Pancreas (tissue), 10 donors: ENCODE results near the gene KRT13. TPM values are rescaled to one million over a fixed set of nuclear protein-coding genes. Genes with fewer than 3 reads are reported as not detected.

ENCODE experiments used
- ATAC-seq, 4 donors: fragments of 200-7000 bp; cut with Tn5 transposase; one replicate each; pipeline versions ENCODE4 v1.8.0 to v1.9.1; 2020; ENCODE audit warnings: mild to moderate bottlenecking in 4 of 4, moderate library complexity in 4 of 4
- DNase-seq, 6 donors: peaks; one replicate each; pipeline ENCODE4 v3.0.0-alpha.2; 2020
- FAIRE-seq: peaks from 2 replicates; lab custom pipeline; 2012; peaks lifted over from hg19 to GRCh38; lab: Jason Lieb, UNC
- H3K27ac ChIP-seq, 4 donors: fragments of 200-600 bp; sonication (generic); 1 replicate in 3 of 4; 2 replicates in 1 of 4; pipeline versions ENCODE4 v1.5.0 to v1.8.0; 2020
- H3K27me3 ChIP-seq, 4 donors: fragments of 200-600 bp; one replicate each; pipeline ENCODE4 v1.8.0; 2021
- H3K36me3 ChIP-seq, 3 donors: fragments of 200-600 bp; sonication (generic) in 1 of 3; one replicate each; pipeline versions ENCODE4 v1.5.0 to v1.8.0; 2020 to 2021
- H3K4me1 ChIP-seq, 3 donors: fragments of 200-600 bp; one replicate each; pipeline ENCODE4 v1.8.0; 2021
- H3K4me3 ChIP-seq, 4 donors: fragments of 200-600 bp; sonication (generic) in 2 of 4; one replicate each; pipeline versions ENCODE4 v1.5.0 to v1.8.0; 2020 to 2021
- H3K9me3 ChIP-seq, 4 donors: fragments of 200-600 bp; one replicate each; pipeline ENCODE4 v1.8.0; 2021
- CTCF ChIP-seq, 4 donors: fragments of 200-600 bp; sonication (generic) in 3 of 4; IDR thresholded peaks; one replicate each; pipeline versions ENCODE4 v1.5.0 to v1.8.0; 2021; ENCODE audit warnings: antibody characterized with exemption in 4 of 4
- WGBS, 2 donors: extraction: QIAGEN DNeasy Blood & Tissue Kit; methylation state at CpG; one replicate each; pipeline ENCODE4 v1.1.7; 2013; 5-methylcytosine and 5-hydroxymethylcytosine counted together
- intact Hi-C, 3 donors: fragments of 100-400 bp; cut with DNase I; formaldehyde crosslinking; loops; one replicate each; pipeline versions ENCODE4 v1.11.1 to v1.14.2; 2022
- polyA plus RNA-seq, 2 donors: library from polyadenylated mRNA; stranded (reverse); fragments of 200-250 nt; gene quantifications; one replicate each; pipeline ENCODE4 v1.2.3, GENCODE V29; 2013
- total RNA-seq, 6 donors: library from RNA; stranded (reverse); fragmentation: NEBNext Ultra II Directional in 4 of 6; extraction: Animal tissue kit (Norgen Biotek cat#: 25700) in 4 of 6; gene quantifications; one replicate each; pipeline versions ENCODE4 v1.2.1 to v1.2.4, GENCODE V29; 2021 to 2023
- donor health status: healthy with polysubstance abuse.
- donor health status: DM: no; HTN: no; CAD: no; lungs with moderate emphysema.
- donor health status: DM: no; HTN: no; CAD: no.
- donor health status: control.
- donor health status: control.
- donor health status: Bipolar disorder and iron deficiency.
- donor health status: DM: yes; HTN: yes; CAD: no.
- donor health status: DM: no; HTN: no; CAD: no.
- donor health status: DM: no; HTN: no; CAD: no.
- donor health status: DM: yes; HTN: yes; CAD: no.

The KRT13 gene
- total and polyA plus RNA-seq, 8 donors, result 0.39 to 11.9 (median 5.3) TPM; not detected in 5

GRCh38 chr17:41476866-41477815, 28.3 kb downstream of the KRT13 start:
- intact Hi-C loops, result no loop called here
- Histone ChIP-seq H3K4me3 (no peak overlapping the region), H3K27ac (no peak overlapping the region), H3K9me3 (no peaks in the 10 kb centered on the region), H3K36me3 (no peaks in the 10 kb centered on the region), H3K27me3 (no peaks in the 10 kb centered on the region), H3K4me1 (no peaks in the 10 kb centered on the region)
- no peak for DNase-seq
- WGBS, 2 donors, result 77 to 86% methylated on average over 22 of the region's 22 CpGs
- no peak for TF ChIP-seq CTCF (IDR thresholded peaks at IDR 0.05)
- no peak for ATAC-seq
- FAIRE-seq, result no peak

GRCh38 chr17:41475421-41475820, 30.0 kb downstream of the KRT13 start:
- no peak overlapping the region for H3K27ac ChIP-seq
- DNase-seq (no peak), ATAC-seq (no peak), FAIRE-seq (no peak)
- H3K9me3 ChIP-seq, result no peaks in the 10 kb centered on the region
- 83 to 98% methylated on average over 4 of the region's 4 CpGs for WGBS, 2 donors
- intact Hi-C loops, result no loop called here
- no peaks in the 10 kb centered on the region for H3K27me3 ChIP-seq
- H3K36me3 ChIP-seq, result no peaks in the 10 kb centered on the region
- no peak for TF ChIP-seq CTCF (IDR thresholded peaks at IDR 0.05)
- no peak overlapping the region for H3K4me3 ChIP-seq
- no peaks in the 10 kb centered on the region for H3K4me1 ChIP-seq

- FAIRE-seq (no peak), DNase-seq (no peak), ATAC-seq (no peak)
- WGBS, 2 donors, result 51 to 61% methylated on average over 8 of the region's 8 CpGs
- H3K36me3 ChIP-seq, result no peaks in the 10 kb centered on the region
- TF ChIP-seq CTCF (IDR thresholded peaks at IDR 0.05), result no peak
- no peaks in the 10 kb centered on the region for H3K9me3 ChIP-seq
- H3K27me3 ChIP-seq, result no peaks in the 10 kb centered on the region
- H3K27ac ChIP-seq, result no peak overlapping the region
- H3K4me3 ChIP-seq, result no peak overlapping the region
- no peaks in the 10 kb centered on the region for H3K4me1 ChIP-seq
- intact Hi-C loops, result no loop called here
These were observed 30.5 kb downstream of the KRT13 start for GRCh38 chr17:41474863-41475262.

- no peaks in the 10 kb centered on the region for H3K4me1 ChIP-seq
- no peak overlapping the region for H3K4me3 ChIP-seq
- TF ChIP-seq CTCF (IDR thresholded peaks at IDR 0.05), result no peak
- H3K36me3 ChIP-seq, result no peaks in the 10 kb centered on the region
- no peak overlapping the region for H3K27ac ChIP-seq
- DNase-seq (no peak), ATAC-seq (no peak), FAIRE-seq (no peak)
- intact Hi-C loops, result no loop called here
- no peaks in the 10 kb centered on the region for H3K27me3 ChIP-seq
- no peaks in the 10 kb centered on the region for H3K9me3 ChIP-seq
These were observed 37.1 kb downstream of the KRT13 start for GRCh38 chr17:41468346-41468745.

GRCh38 chr17:41467561-41467960, 37.9 kb downstream of the KRT13 start:
- intact Hi-C loops, result no loop called here
- FAIRE-seq, result no peak
- Histone ChIP-seq H3K4me3 (no peak overlapping the region), H3K27ac (no peak overlapping the region), H3K36me3 (no peaks in the 10 kb centered on the region), H3K27me3 (no peaks in the 10 kb centered on the region), H3K9me3 (no peaks in the 10 kb centered on the region), H3K4me1 (no peaks in the 10 kb centered on the region)
- no peak for TF ChIP-seq CTCF (IDR thresholded peaks at IDR 0.05)
- no peak for ATAC-seq
- DNase-seq, result no peak
- 65 to 67% methylated on average over 4 of the region's 4 CpGs for WGBS, 2 donors
